ENCODE measurements around the gene PRKCQ.

DNA sequence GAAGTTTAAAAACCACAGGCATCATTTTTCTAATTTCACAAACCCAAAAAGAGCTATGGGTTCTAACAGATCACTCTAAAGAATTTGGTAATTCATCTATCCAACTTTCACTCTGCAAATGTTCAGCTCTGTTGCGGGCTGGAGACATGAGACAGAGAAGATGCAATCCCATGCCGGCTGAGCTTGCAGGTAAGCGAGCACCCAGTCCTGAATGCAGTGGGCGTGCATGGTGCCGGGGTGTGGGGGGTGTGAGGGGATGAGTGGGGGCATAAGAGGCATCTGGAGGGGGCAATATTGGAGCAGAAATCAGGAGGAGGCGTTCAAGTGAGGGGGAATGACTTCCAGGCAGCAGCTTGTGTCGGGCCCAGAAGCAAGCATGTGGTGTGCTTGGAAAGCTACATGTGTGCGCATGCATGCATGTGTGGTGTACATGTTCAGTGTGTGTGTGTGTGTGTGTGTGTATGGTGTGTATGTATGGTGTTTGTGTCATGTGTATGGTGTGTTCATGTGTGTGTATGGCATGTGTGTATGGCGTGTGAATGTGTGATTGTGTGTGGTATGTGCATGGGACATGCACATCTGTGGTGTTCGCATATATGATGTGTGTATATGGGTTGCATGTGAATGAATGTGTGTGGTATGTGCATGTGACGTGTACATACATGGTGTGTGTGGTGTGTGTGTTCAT is 172.9 kb downstream of the PRKCQ start:
- TF ChIP-seq, protein P1, sequence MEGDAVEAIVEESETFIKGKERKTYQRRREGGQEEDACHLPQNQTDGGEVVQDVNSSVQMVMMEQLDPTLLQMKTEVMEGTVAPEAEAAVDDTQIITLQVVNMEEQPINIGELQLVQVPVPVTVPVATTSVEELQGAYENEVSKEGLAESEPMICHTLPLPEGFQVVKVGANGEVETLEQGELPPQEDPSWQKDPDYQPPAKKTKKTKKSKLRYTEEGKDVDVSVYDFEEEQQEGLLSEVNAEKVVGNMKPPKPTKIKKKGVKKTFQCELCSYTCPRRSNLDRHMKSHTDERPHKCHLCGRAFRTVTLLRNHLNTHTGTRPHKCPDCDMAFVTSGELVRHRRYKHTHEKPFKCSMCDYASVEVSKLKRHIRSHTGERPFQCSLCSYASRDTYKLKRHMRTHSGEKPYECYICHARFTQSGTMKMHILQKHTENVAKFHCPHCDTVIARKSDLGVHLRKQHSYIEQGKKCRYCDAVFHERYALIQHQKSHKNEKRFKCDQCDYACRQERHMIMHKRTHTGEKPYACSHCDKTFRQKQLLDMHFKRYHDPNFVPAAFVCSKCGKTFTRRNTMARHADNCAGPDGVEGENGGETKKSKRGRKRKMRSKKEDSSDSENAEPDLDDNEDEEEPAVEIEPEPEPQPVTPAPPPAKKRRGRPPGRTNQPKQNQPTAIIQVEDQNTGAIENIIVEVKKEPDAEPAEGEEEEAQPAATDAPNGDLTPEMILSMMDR (IDR thresholded peaks at IDR 0.05), result no peak
- no peak for TF ChIP-seq POLR2A (IDR thresholded peaks at IDR 0.05)
